H9 (cell line): ENCODE measurements around the gene CEBPZ. TPM values are rescaled to one million over a fixed set of nuclear protein-coding genes. Genes with fewer than 3 reads are reported as not detected.

ENCODE experiments used
- DNase-seq: peaks from one replicate; pipeline ENCODE4 v3.0.0-alpha.2; 2017
- H2AFZ ChIP-seq: one replicate; pipeline ENCODE4 v1.6.1; 2013; ENCODE audit warnings: mild to moderate bottlenecking, low read length, control low read depth, moderate library complexity
- H2AK5ac ChIP-seq: 2 replicates; pipeline ENCODE4 v1.6.1; 2013; ENCODE audit warnings: low read length, control low read depth, mixed read lengths; ENCODE audit not compliant: insufficient read length
- H2BK120ac ChIP-seq: one replicate; pipeline ENCODE4 v1.6.1; 2013; ENCODE audit warnings: low read depth, mild to moderate bottlenecking, low read length, control low read depth, inconsistent platforms; ENCODE audit not compliant: poor library complexity, severe bottlenecking
- H2BK12ac ChIP-seq: 2 replicates; pipeline ENCODE4 v1.6.1; 2013; ENCODE audit warnings: low read length, control low read depth, mixed read lengths, low read depth; ENCODE audit not compliant: insufficient read length
- H2BK15ac ChIP-seq: 2 replicates; pipeline ENCODE4 v1.6.1; 2013; ENCODE audit warnings: low read depth, low read length, control low read depth
- H2BK20ac ChIP-seq: one replicate; pipeline ENCODE4 v1.6.1; 2013; ENCODE audit warnings: low read depth, mild to moderate bottlenecking, low read length, control low read depth, inconsistent platforms; ENCODE audit not compliant: poor library complexity, severe bottlenecking
- H2BK5ac ChIP-seq: 2 replicates; pipeline ENCODE4 v1.6.1; 2013; ENCODE audit warnings: low read length, control low read depth, mixed read lengths; ENCODE audit not compliant: insufficient read length
- H3K14ac ChIP-seq: 2 replicates; pipeline ENCODE4 v1.6.1; 2013; ENCODE audit warnings: low read length, control low read depth; ENCODE audit not compliant: insufficient read depth
- H3K18ac ChIP-seq: 2 replicates; pipeline ENCODE4 v1.6.1; 2013; ENCODE audit warnings: low read depth, mild to moderate bottlenecking, mixed read lengths, low read length, control low read depth; ENCODE audit not compliant: insufficient read length
- H3K23ac ChIP-seq: 2 replicates; pipeline ENCODE4 v1.6.1; 2013; ENCODE audit warnings: low read length, control low read depth, mixed read lengths, low read depth; ENCODE audit not compliant: insufficient read length
- H3K23me2 ChIP-seq: 2 replicates; pipeline ENCODE4 v1.6.1; 2013; ENCODE audit warnings: low read depth, mild to moderate bottlenecking, mixed read lengths, low read length, control low read depth; ENCODE audit not compliant: insufficient read length, poor library complexity, severe bottlenecking
- H3K27ac ChIP-seq: 2 replicates; pipeline ENCODE4 v1.5.1; 2013; ENCODE audit warnings: low read length, control low read depth, mixed read lengths, low read depth; ENCODE audit not compliant: insufficient read length
- H3K27me3 ChIP-seq: 2 replicates; pipeline ENCODE4 v1.6.1; 2013; ENCODE audit warnings: low read length, control low read depth, inconsistent platforms; ENCODE audit not compliant: insufficient read depth
- H3K4ac ChIP-seq: 2 replicates; pipeline ENCODE4 v1.6.1; 2013; ENCODE audit warnings: low read depth, mild to moderate bottlenecking, control low read depth, inconsistent platforms, low read length, moderate library complexity
- H3K4me1 ChIP-seq: 2 replicates; pipeline ENCODE4 v1.6.1; 2013; ENCODE audit warnings: low read length, control low read depth, inconsistent platforms; ENCODE audit not compliant: insufficient read depth
- H3K4me2 ChIP-seq: 2 replicates; pipeline ENCODE4 v1.6.1; 2013; ENCODE audit warnings: low read length, control low read depth, mixed read lengths; ENCODE audit not compliant: insufficient read length, insufficient read depth
- H3K56ac ChIP-seq: 2 replicates; pipeline ENCODE4 v1.6.1; 2013; ENCODE audit warnings: low read depth, mild to moderate bottlenecking, mixed read lengths, low read length, control low read depth; ENCODE audit not compliant: insufficient read length
- H3K79me1 ChIP-seq: 2 replicates; pipeline ENCODE4 v1.6.1; 2013; ENCODE audit warnings: low read depth, mild to moderate bottlenecking, moderate library complexity, low read length, control low read depth, inconsistent platforms; ENCODE audit not compliant: insufficient read depth, poor library complexity, severe bottlenecking
- H3K79me2 ChIP-seq: 2 replicates; pipeline ENCODE4 v1.6.1; 2013; ENCODE audit warnings: low read length, control low read depth, inconsistent platforms; ENCODE audit not compliant: insufficient read depth
- H3K9ac ChIP-seq: 2 replicates; pipeline ENCODE4 v1.6.1; 2013; ENCODE audit warnings: low read length, control low read depth, mixed read lengths; ENCODE audit not compliant: insufficient read length; ENCODE audit errors: extremely low read depth
- H3K9me3 ChIP-seq: one replicate; pipeline ENCODE4 v1.6.1; 2013; ENCODE audit warnings: low read depth, low read length, inconsistent platforms; ENCODE audit not compliant: control insufficient read depth
- H3T11ph ChIP-seq: one replicate; pipeline ENCODE4 v1.6.1; 2013; ENCODE audit warnings: mild to moderate bottlenecking, low read length, control low read depth, inconsistent platforms
- H4K20me1 ChIP-seq: one replicate; pipeline ENCODE4 v1.6.1; 2013; ENCODE audit not compliant: control insufficient read depth, insufficient read length, insufficient read depth
- H4K5ac ChIP-seq: 2 replicates; pipeline ENCODE4 v1.6.1; 2013; ENCODE audit warnings: low read depth, mild to moderate bottlenecking, mixed read lengths, low read length, control low read depth; ENCODE audit not compliant: insufficient read length
- H4K8ac ChIP-seq: replicated peaks from 2 replicates; pipeline ENCODE4 v1.6.1; 2013; ENCODE audit warnings: low read length, control low read depth, mixed read lengths, low read depth; ENCODE audit not compliant: insufficient read length
- H4K91ac ChIP-seq: 2 replicates; pipeline ENCODE4 v1.6.1; 2013; ENCODE audit warnings: low read depth, mild to moderate bottlenecking, moderate library complexity, mixed read lengths, low read length, control low read depth; ENCODE audit not compliant: insufficient read length
- H3K27ac Mint-ChIP-seq, 3 experiments: 2 replicates in 2 of 3; 3 replicates in 1 of 3; pipeline ENCODE4 v1.8.0; 2020 to 2021; ENCODE audit warnings: mixed read lengths in 3 of 3, mild to moderate bottlenecking in 1 of 3, moderate library complexity in 1 of 3
- H3K27me3 Mint-ChIP-seq: 2 replicates; pipeline ENCODE4 v1.8.0; 2021; ENCODE audit warnings: low read depth, mild to moderate bottlenecking, moderate library complexity, mixed read lengths
- H3K36me3 Mint-ChIP-seq, 3 experiments: 2 replicates in 2 of 3; 3 replicates in 1 of 3; pipeline ENCODE4 v1.8.0; 2020 to 2021; ENCODE audit warnings: low read depth in 3 of 3, mixed read lengths in 3 of 3; ENCODE audit not compliant: insufficient read depth in 1 of 3
- H3K4me1 Mint-ChIP-seq, 2 experiments: 2 replicates each; pipeline ENCODE4 v1.8.0; 2020; ENCODE audit warnings: mixed read lengths in 2 of 2
- H3K4me3 Mint-ChIP-seq, 2 experiments: 2 replicates in 1 of 2; 3 replicates in 1 of 2; pipeline ENCODE4 v1.8.0; 2020 to 2021; ENCODE audit warnings: mild to moderate bottlenecking in 2 of 2, mixed read lengths in 2 of 2, moderate library complexity in 1 of 2
- H3K9me3 Mint-ChIP-seq, 2 experiments: 2 replicates in 1 of 2; 3 replicates in 1 of 2; pipeline ENCODE4 v1.8.0; 2020; ENCODE audit warnings: mild to moderate bottlenecking in 2 of 2, mixed read lengths in 2 of 2, moderate library complexity in 1 of 2
- WGBS: extraction: QIAGEN DNeasy Blood & Tissue Kit; methylation state at CpG from one replicate; pipeline ENCODE4 v1.1.7; 2013; ENCODE audit warnings: missing lambda C conversion rate, low lambda C conversion rate, mixed read lengths; ENCODE audit not compliant: insufficient read length; ENCODE audit errors: extremely low coverage; 5-methylcytosine and 5-hydroxymethylcytosine counted together
- total RNA-seq: library from RNA; stranded (reverse); gene quantifications from 2 replicates; pipeline ENCODE4 v1.2.1, GENCODE V29; 2021
- TF ChIP-seq, protein P1 (sequence below): fragments of 200-600 bp; sonication (generic); conservative IDR thresholded peaks from 3 replicates; pipeline ENCODE4 v1.8.0; 2021; ENCODE audit warnings: antibody characterized with exemption, mild to moderate bottlenecking

The CEBPZ gene
- total RNA-seq, 1 experiment from 2014 or later: 281 TPM

GRCh38 chr2:37274359-37274965, 43.1 kb upstream of the CEBPZ start:
- Histone ChIP-seq H3K18ac (no peak overlapping the region), H3K27me3 (no peaks in the 10 kb centered on the region), H3K4me1 (peaks cover 2% of the 10 kb centered on the region; the same call in 1 of the 2 replicates), H2BK12ac (no peak overlapping the region), H3K23me2 (no peaks in the 10 kb centered on the region), H4K8ac (no peak overlapping the region), H4K5ac (no peak overlapping the region), H3K4ac (no peak overlapping the region), H3K27ac (no peak overlapping the region), H3K79me1 (no peaks in the 10 kb centered on the region), H3T11ph (no peak overlapping the region), H3K9ac (no peak overlapping the region), H3K14ac (no peak overlapping the region), H3K23ac (no peak overlapping the region), H2AFZ (no peak overlapping the region), H3K4me2 (no peak overlapping the region), H4K91ac (no peak overlapping the region), H2BK20ac (no peak overlapping the region), H3K79me2 (no peaks in the 10 kb centered on the region), H3K56ac (no peak overlapping the region), H2BK120ac (no peak overlapping the region), H2BK15ac (no peak overlapping the region), H2AK5ac (no peak overlapping the region), H4K20me1 (no peaks in the 10 kb centered on the region), H2BK5ac (no peak overlapping the region), H3K9me3 (no peaks in the 10 kb centered on the region)
- H3K27ac Mint-ChIP-seq: peak overlapping the region in 1 of 3 experiments; percentile 48; a peak in 1 of 7 replicates
- peaks cover 7 to 16% of the 10 kb centered on the region in 2 experiments for H3K4me1 Mint-ChIP-seq
- no peaks in the 10 kb centered on the region for H3K27me3 Mint-ChIP-seq
- peaks cover 10 to 53% (median 47%) of the 10 kb centered on the region in 3 experiments; a peak in 5 of 7 replicates for H3K36me3 Mint-ChIP-seq
- no CpG with 5 or more reads among the region's 6 CpGs for WGBS
- no peak overlapping the region for H3K4me3 Mint-ChIP-seq
- no peaks in the 10 kb centered on the region for H3K9me3 Mint-ChIP-seq
- DNase-seq: no peak
- TF ChIP-seq, protein P1, sequence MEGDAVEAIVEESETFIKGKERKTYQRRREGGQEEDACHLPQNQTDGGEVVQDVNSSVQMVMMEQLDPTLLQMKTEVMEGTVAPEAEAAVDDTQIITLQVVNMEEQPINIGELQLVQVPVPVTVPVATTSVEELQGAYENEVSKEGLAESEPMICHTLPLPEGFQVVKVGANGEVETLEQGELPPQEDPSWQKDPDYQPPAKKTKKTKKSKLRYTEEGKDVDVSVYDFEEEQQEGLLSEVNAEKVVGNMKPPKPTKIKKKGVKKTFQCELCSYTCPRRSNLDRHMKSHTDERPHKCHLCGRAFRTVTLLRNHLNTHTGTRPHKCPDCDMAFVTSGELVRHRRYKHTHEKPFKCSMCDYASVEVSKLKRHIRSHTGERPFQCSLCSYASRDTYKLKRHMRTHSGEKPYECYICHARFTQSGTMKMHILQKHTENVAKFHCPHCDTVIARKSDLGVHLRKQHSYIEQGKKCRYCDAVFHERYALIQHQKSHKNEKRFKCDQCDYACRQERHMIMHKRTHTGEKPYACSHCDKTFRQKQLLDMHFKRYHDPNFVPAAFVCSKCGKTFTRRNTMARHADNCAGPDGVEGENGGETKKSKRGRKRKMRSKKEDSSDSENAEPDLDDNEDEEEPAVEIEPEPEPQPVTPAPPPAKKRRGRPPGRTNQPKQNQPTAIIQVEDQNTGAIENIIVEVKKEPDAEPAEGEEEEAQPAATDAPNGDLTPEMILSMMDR: no peak
